HTERT RPE-1 (cell line): Measurements from ENCODE around the gene PIGU.
"Not testable (repeated sequence)": the region's sequence is repeated elsewhere in the genome, so short reads cannot be mapped to it uniquely, and the experiment has no call there.

Source experiments
- in situ Hi-C: fragments of 300-500 bp; cut with MboI; formaldehyde crosslinking; loops from 4 replicates; pipeline ENCODE4 v1.14.3; 2020; ENCODE audit warnings: low sequenced_read_pairs

The PIGU gene

DNA sequence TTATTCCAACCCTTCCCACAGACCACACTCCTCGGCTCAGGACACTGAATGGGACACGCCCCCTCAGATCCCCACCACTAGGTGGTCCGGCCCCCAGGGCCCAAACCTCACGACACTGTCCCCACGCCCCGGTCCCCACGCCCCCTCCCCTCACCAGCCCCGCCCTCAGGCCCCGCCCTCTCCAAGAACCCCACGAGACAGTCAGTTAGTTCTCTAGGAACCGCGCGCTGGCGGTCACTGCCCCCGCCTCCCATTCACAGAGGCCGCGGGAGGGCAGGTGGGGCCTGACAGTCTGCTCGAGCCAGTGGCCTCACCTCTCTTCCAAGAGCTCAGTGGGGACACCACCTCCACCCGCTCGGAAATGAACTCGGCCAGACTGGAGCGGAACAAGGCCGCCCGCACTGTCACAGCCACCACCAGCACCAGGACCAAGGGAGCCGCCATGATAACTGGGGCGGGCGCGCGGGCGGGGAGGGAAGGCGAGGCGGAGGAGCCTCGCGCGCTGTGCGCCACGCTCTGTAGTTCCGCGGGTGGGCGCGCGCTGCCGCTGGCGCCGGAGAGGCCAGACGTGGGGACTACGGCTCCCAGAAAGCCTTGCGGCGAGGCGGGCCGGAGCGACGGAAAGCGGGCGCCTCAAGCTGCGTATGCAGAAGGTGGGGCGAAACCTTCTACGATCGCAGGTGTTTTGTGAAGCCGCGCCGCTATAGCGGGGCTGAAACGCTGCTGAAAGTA, at the start of gene PIGU:
Gene PIGU (minus strand): TSS at position 451 of the 732 bp plus-strand sequence. CDS start 7 bp downstream, at position 444.
- in situ Hi-C loops: no loop called here

DNA sequence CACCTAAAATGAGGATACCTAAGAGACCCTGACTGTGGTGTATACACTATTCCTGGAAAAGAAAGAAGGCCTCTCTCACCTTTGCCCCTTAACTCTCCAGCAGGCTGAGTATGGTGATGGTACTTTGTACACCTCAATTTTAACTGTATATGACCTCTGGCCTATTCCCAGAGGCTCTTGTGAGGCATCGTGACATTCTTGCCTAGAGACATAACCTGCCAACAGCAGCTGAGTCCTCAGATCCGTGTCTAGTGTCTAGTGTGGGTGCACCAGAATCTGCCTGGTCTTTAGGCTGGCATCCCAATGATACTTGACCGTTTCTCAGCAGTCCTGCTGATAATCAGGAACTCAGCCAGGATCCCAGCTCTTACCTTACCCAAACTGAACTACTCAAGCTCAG, 47.3 kb upstream of the PIGU start:
- in situ Hi-C loops: no loop called here

- in situ Hi-C loops: not testable (repeated sequence)
Observed at GRCh38 chr20:34722560-34722959, 45.7 kb upstream of the PIGU start.

DNA sequence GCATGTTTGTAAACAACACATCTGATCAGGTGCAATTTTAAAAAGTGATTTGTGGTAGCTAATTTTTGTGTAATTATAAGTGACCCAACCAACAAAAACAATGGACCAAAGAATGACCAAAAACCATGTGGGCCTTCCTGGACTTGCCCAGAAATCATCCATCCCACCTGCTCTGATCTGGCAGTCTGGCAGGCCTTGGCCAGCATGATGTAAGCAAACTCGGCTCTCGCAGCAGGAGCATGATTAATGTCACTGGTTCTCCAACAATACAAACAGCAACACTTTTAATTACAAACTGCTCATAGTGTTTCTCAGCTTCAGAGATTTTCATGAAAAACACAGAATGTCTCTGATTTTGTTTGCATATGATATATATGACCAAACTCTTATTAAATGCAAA, 43.4 kb upstream of the PIGU start:
- in situ Hi-C loops: no loop called here

DNA sequence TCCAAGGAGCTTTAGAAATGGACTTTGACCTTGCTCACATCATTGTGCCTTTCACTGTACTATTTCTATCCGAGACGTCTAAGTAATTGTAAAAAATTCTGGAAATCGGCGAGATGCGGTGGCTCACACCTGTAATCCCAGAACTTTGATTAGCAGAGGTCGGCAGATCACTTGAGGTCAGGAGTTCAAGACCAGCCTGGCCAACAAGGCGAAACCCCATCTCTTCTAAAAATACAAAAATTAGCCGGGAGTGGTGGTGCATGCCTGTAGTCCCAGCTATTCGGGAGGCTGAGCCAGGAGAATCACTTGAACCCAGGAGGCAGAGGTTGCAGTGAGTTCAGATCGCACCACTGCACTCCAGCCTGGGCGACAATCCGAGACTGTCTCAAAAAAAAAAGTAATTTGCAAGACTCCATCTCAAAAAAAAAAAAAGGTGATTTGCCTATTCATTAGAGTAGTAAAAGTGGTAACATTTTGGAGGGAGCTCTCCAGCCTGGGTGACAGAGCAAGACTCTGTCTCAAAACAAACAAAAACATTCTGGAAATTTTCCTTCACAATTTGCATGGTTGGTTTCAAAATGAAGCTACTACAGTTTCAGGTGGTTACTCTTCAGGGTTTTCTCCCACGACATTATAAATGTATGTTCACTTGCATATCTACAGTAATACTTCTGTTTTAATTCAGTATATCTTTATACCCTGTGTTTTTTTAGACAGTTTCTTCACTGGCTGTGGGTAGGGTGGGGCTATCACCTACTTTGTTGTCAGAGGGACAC, 42.5 kb upstream of the PIGU start:
- in situ Hi-C loops: not testable (repeated sequence)

GRCh38 chr20:34717230-34718095, 40.6 kb upstream of the PIGU start:
- in situ Hi-C loops: no loop called here

GRCh38 chr20:34716921-34717229, 40.0 kb upstream of the PIGU start:
- in situ Hi-C loops: no loop called here

- in situ Hi-C loops: no loop called here
Observed at GRCh38 chr20:34715384-34715783, 38.5 kb upstream of the PIGU start.

DNA sequence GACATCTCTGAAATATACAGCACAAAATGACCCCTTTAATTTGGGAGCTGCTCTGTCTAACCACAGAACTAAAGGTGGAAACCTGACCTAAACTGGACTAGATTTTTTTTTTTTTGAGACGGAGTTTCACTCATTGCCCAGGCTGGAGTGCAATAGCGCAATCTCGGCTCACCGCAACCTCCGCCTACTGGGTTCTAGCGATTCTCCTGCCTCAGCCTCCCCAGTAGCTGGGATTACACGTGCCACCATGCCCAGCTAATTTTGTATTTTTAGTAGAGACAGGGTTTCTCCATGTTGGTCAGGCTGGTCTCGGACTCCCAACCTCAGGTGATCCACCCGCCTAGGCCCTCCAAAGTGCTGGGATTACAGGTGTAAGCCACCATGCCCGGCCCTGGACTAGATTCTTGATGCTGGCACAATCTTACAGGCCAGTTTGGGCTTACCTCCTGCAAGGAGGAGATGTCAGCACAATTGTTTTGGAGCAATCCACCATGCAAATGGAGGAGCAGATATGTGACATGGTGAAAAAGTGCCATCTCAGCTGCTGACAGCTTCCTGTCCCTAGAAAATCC, 37.1 kb upstream of the PIGU start:
- in situ Hi-C loops: not testable (repeated sequence)

GRCh38 chr20:34713194-34713943, 36.5 kb upstream of the PIGU start:
- in situ Hi-C loops: no loop called here

GRCh38 chr20:34712525-34713192, 35.8 kb upstream of the PIGU start:
- in situ Hi-C loops: no loop called here

DNA sequence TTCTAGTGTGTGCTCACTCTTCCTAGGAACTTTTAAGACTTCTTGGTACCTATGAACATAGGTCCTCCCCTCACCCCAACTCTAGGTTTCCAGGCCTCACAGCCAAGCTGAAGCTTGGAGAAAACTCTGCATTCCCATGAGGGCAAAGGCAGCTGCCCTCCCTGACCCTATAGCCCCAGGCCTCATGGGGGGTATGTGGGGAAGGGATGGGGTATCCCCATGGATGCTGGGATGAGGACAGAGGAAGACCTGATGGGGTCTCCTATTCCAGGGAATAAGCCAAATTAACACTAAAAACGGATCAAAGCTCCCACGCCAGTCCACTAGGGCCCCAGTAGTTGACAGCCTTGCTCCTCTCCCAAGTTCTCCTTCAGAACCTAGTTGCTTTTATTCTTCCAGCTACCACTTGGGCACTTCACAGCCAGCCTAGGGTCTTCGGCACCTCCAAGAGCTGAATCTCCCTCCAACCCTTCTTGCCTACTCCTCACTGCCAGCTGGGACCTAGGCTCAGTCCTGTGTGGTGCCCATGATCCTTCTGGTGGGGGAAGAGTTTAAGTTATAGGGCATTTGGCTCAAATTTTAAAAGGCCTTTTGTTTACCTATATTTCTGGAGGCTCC, 35.0 kb upstream of the PIGU start:
- in situ Hi-C loops: no loop called here

GRCh38 chr20:34710861-34711574, 34.1 kb upstream of the PIGU start:
- in situ Hi-C loops: no loop called here

DNA sequence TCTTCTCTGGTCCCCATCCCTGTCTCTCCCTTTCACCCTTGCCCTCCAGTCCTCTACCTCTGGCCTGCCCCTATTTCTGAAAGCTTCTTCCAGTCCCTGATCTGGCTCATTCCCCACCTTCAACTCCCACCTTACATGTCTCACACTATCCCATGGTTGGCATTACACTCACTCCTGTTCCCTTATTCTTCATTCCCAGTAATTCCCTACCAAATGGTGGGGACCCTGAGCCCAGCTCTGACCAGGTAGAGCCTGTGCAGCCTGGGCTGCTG, 33.6 kb upstream of the PIGU start:
- in situ Hi-C loops: no loop called here

GRCh38 chr20:34709831-34710567, 33.1 kb upstream of the PIGU start:
- in situ Hi-C loops: no loop called here

GRCh38 chr20:34709044-34709830, 32.3 kb upstream of the PIGU start:
- in situ Hi-C loops: no loop called here

DNA sequence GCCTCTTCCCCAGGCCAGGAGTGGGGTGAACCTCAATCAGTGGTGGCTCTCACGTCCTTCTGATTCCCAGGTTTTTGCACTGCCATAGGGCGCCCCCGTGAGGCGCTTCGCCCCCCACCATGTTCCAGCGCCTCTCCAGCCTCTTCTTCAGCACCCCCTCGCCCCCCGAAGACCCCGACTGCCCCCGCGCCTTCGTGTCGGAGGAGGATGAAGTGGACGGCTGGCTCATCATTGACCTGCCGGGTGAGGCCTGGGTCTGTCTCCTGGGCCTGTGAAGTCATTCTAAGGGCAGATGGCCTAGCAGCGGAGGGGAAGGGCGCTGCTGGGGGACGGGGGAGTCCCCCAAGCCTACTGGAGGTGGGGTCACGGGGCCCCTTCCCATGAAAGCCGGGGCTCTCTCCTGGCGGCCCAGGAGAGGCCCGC, 31.7 kb upstream of the PIGU start:
- in situ Hi-C loops: no loop called here
